NCI-H226 (cell line): ENCODE data around the gene FOXL2.

Experiments used
- DNase-seq: peaks from one replicate; pipeline ENCODE4 v3.0.0-alpha.2; 2015

The FOXL2 gene

GRCh38 chr3:138923531-138923994, 23.4 kb downstream of the FOXL2 start:
- DNase-seq = peak; percentile 69

DNA sequence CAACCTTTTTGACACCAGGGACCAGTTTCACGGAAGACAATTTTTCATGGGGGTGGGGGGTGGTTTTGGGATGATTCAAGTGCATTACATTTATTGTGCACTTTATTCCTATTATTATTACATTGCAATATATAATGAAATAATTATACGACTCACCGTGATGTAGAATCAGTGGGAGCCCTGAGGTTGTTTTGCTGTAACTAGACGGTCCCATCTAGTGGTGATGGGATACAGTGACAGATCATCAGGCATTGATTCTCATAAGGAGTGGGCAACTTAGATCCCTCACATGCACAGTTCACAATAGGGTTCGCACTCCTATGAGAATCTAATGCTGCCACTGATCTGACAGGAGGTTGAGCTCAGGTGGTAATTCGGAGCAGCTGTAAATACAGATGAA, 24.5 kb downstream of the FOXL2 start:
- DNase-seq = peak; percentile 41

GRCh38 chr3:138921316-138922292, 25.3 kb downstream of the FOXL2 start:
- peak; percentile 86 for DNase-seq

DNA sequence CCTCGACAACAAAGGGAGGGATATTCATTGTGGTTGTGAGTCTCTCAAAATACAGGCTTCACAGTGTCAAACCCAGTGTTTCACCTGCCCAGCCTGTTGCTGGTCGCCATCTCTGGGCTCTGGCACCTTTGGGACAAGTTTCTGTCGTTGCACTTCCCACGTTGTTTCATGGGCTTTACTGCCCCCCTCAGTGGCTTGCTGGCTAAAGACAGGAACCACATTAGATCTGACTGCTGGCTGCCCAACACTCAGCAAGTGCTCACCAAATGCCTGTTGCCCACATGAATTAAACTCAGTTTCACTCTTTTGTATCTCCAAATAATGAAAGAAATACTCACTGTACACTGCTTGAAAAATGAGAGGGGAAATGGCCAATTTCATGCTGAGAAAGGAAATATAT, 27.6 kb downstream of the FOXL2 start:
- DNase-seq = no peak

DNA sequence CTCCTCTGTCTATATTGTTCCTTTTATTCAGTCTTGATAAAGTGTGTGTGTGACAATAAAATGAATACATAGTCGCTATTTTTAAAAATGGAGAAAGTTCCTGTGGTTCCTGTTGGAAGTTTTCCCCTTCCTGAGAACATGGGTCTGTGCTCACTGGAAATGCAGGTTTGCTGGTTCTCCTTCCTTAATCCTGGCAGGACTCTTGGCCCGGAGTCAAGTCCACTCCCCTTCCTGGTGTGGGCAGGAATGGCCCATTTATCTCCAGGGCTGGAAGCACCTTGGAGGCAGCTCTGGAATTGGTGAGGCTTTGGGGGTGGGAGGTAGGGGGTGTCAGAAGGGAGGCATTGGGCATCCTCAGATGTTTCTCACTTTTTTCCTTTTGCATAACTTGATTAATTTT, 30.1 kb downstream of the FOXL2 start:
- peak; percentile 79 for DNase-seq

GRCh38 chr3:138915503-138916498, 31.1 kb downstream of the FOXL2 start:
- peak; percentile 92 for DNase-seq

DNA sequence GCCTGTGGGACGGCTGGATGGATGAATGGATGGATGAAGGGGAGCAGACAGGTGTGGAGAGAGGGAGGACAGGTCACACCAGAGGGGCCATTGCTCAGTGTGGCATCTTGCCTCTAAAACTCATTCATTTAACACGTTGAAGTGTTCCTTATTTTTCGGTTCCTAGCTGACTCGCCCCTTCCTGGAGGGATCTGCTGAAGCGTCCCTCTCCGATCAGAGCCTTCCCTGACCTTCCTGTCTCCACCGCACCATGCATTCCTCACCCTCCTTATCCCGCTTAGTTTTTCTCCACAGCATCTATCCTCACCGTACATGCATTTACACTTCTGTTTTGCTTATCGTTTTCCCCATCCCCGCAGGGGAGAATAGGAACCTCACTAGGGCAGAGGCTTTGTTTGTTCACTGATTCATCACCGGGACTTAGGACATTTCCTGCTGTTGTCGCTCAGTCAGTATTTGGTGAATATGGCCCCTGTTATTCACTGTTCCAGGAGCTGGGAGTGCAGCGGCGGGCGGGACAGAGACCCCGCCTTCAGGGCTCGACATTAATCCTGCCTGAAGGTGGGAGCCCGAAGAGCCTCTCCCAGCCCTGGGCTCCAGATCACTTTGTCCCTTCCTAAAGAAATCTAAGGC, 32.0 kb downstream of the FOXL2 start:
- DNase-seq = peak; percentile 61

DNA sequence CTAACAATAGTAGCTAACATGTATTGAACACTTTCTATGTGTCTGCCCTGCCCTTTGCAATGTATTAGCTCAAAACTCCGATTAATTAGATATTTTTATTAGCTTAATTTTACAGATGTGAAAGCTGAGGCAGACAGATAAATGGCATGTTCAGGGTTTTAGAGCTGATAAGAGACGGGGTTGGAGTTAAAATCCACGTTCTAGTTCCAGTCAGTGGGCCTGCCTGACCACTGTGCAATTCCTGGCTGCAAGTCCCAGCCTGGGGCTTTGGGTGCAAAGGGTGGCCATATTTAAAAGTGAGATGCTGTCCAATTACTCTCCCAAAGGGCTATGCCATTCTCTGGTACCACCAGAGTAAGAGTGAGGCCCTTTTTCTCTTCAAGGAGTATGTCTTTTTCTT, 33.2 kb downstream of the FOXL2 start:
- DNase-seq = no peak

DNA sequence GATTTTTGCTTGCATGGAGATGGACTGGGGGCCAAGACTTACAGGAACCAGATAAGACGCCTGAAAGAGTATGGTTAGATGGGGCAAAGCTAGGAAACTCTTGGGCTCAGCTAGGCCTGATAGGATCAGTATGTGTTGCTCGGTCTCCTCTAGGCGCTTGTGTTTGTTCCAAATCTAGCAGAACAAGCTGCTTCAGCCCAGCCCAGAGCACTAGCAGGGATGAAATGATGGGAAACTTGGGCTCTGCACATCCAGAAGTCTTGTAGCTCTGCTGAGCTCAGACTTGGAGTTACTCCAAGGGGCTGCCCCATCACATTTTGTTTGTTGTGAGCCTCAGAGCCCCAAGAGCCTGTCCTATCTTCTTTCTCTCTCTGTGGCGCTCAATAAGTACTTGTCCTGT, 34.7 kb downstream of the FOXL2 start:
- DNase-seq = no peak

- no peak for DNase-seq
These were observed 35.3 kb downstream of the FOXL2 start for GRCh38 chr3:138911621-138912020.

DNA sequence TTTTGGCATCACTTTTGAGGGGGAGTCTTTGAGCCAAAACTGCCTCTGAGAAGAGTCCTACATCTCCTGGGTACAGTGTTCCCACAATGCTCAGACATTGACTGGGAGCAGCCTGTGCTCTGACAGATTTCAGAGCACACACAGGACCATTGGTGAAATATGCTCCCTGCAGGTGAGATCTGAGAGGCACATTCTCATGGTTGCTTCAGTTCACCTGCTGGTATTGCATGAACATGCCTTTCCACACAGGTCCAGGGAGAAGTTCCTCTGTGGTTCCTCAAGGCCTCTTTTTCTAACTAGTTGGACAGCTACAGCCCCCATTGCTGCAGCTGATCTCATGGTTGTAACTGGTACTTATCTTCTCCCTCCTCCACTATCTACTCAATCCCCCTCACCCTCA, 37.0 kb downstream of the FOXL2 start:
- DNase-seq = no peak

DNA sequence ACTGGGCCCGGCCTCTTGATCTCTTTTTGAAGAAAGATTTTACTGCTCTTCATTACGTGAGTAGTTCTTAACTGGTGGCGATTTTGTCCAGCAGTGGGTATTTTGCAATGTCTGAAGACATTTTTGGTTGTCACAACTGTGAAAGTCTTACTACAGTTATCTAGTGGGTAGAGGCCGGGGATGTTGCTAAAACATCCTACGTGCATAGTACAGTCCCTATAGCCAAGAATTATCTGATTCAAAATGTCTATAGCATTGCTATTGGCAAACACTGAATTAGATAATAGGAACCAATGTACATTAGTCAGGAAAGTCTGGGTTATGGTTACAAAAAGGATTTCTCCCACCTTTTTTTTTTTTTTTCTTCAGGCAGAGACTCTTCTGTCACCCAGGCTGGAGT, 38.1 kb downstream of the FOXL2 start:
- DNase-seq = no peak

GRCh38 chr3:138907539-138907938, 39.4 kb downstream of the FOXL2 start:
- no peak for DNase-seq

GRCh38 chr3:138902171-138902570, 44.8 kb downstream of the FOXL2 start:
- DNase-seq = no peak

GRCh38 chr3:138901567-138901966, 45.4 kb downstream of the FOXL2 start:
- DNase-seq = no peak

DNA sequence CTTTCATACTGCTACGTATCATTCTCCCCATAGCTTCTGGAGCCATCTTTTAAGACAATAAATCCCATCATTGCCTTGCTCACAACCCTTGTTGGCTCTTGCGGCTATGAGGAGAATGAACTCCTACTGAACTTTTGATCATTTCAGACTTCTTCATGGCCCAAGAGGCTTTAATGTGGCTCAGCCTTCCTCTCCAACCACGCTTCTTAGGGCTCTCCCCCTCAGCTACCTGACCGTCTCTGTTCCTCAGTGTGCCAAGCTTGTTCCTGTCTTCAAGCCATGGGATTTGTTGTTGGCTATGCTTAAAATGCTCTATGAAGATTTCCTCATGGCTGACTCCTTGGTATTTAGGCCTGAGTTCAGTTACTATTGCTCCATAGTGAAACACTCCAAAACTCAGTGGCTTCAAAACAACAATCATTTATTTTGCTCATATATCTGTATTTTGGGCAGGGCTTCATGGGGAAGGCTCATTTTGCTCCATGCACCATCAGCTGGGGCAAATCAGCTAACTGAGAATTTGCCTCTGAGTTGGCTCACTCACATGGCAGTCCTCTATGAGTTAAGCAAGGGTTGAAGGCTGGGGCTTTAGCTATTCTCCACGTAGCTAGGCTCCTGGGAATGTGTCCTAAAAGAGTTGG, 47.5 kb downstream of the FOXL2 start:
- no peak for DNase-seq

- DNase-seq = no peak
These were observed 48.2 kb downstream of the FOXL2 start for GRCh38 chr3:138898708-138899107.

- DNase-seq = peak; percentile 88
These were observed 48.6 kb downstream of the FOXL2 start for GRCh38 chr3:138898301-138898700.
